BLaER1 (cell line): ENCODE measurements around the gene SUB1.

Source experiments
- H3K27ac ChIP-seq: shearing (Covaris generic); formaldehyde crosslinking; 2 replicates; pipeline ENCODE4 v1.8.1; 2022
- H3K27me3 ChIP-seq: shearing (Covaris generic); formaldehyde crosslinking; 2 replicates; pipeline ENCODE4 v1.8.1; 2022
- H3K36me3 ChIP-seq: shearing (Covaris generic); formaldehyde crosslinking; 2 replicates; pipeline ENCODE4 v1.8.1; 2022
- H3K4me1 ChIP-seq: shearing (Covaris generic); formaldehyde crosslinking; 2 replicates; pipeline ENCODE4 v1.8.1; 2022
- H3K4me2 ChIP-seq: shearing (Covaris generic); formaldehyde crosslinking; 2 replicates; pipeline ENCODE4 v1.8.1; 2022
- H3K4me3 ChIP-seq: shearing (Covaris generic); formaldehyde crosslinking; 2 replicates; pipeline ENCODE4 v1.8.1; 2022
- H3K9ac ChIP-seq: shearing (Covaris generic); formaldehyde crosslinking; 2 replicates; pipeline ENCODE4 v1.8.1; 2022
- H3K9me3 ChIP-seq: shearing (Covaris generic); formaldehyde crosslinking; 2 replicates; pipeline ENCODE4 v1.8.1; 2022
- H4K20me1 ChIP-seq: shearing (Covaris generic); formaldehyde crosslinking; 2 replicates; pipeline ENCODE4 v1.8.1; 2022
- Cebpa-rat ChIP-seq: shearing (Covaris generic); IDR thresholded peaks from 2 replicates; pipeline ENCODE4 v1.8.1; 2022

The SUB1 gene

GRCh38 chr5:32612134-32612888 lies 27.0 kb downstream of the SUB1 start:
- Histone ChIP-seq H3K36me3 (peaks cover 8% of the 10 kb centered on the region), H3K9ac (no peak overlapping the region), H3K27me3 (no peaks in the 10 kb centered on the region), H3K9me3 (no peaks in the 10 kb centered on the region), H3K4me1 (no peaks in the 10 kb centered on the region), H3K4me2 (no peak overlapping the region), H3K4me3 (no peak overlapping the region), H3K27ac (no peak overlapping the region), H4K20me1 (peaks cover 13% of the 10 kb centered on the region; the same call in 1 of the 2 replicates)
- TF ChIP-seq Cebpa-rat: no peak

GRCh38 chr5:32613050-32613672 lies 27.8 kb downstream of the SUB1 start:
- Histone ChIP-seq H3K4me3 (no peak overlapping the region), H3K4me2 (no peak overlapping the region), H4K20me1 (peaks cover 13% of the 10 kb centered on the region; the same call in 1 of the 2 replicates), H3K27ac (no peak overlapping the region), H3K9ac (no peak overlapping the region), H3K27me3 (no peaks in the 10 kb centered on the region), H3K4me1 (no peaks in the 10 kb centered on the region), H3K9me3 (no peaks in the 10 kb centered on the region), H3K36me3 (peaks cover under 1% of the 10 kb centered on the region; the same call in 1 of the 2 replicates)
- TF ChIP-seq Cebpa-rat: no peak

GRCh38 chr5:32615236-32615635 lies 29.9 kb downstream of the SUB1 start:
- Histone ChIP-seq H3K9ac (no peak overlapping the region), H3K27me3 (no peaks in the 10 kb centered on the region), H3K4me1 (no peaks in the 10 kb centered on the region), H3K4me3 (no peak overlapping the region), H4K20me1 (peaks cover 13% of the 10 kb centered on the region; the same call in 1 of the 2 replicates), H3K9me3 (no peaks in the 10 kb centered on the region), H3K36me3 (no peaks in the 10 kb centered on the region), H3K27ac (no peak overlapping the region), H3K4me2 (no peak overlapping the region)
- no peak for TF ChIP-seq Cebpa-rat

- H3K9me3 ChIP-seq: no peaks in the 10 kb centered on the region
- H3K4me1 ChIP-seq: no peaks in the 10 kb centered on the region
- no peak overlapping the region for H3K27ac ChIP-seq
- no peaks in the 10 kb centered on the region for H4K20me1 ChIP-seq
- no peaks in the 10 kb centered on the region for H3K27me3 ChIP-seq
- no peaks in the 10 kb centered on the region for H3K36me3 ChIP-seq
- H3K4me3 ChIP-seq: no peak overlapping the region
- H3K4me2 ChIP-seq: no peak overlapping the region
- H3K9ac ChIP-seq: no peak overlapping the region
- TF ChIP-seq Cebpa-rat: no peak
Observed at GRCh38 chr5:32618962-32619361, 33.6 kb downstream of the SUB1 start.

GRCh38 chr5:32621256-32621655 lies 35.9 kb downstream of the SUB1 start:
- Histone ChIP-seq H4K20me1 (no peaks in the 10 kb centered on the region), H3K4me1 (0 out of 2 replicates have a peak, but pooled peaks cover 5% of the 10 kb centered on the region), H3K27ac (no peak overlapping the region), H3K36me3 (no peaks in the 10 kb centered on the region), H3K9me3 (no peaks in the 10 kb centered on the region), H3K4me3 (no peak overlapping the region), H3K4me2 (no peak overlapping the region), H3K9ac (no peak overlapping the region), H3K27me3 (no peaks in the 10 kb centered on the region)
- no peak for TF ChIP-seq Cebpa-rat

GRCh38 chr5:32625106-32625505 lies 39.7 kb downstream of the SUB1 start:
- Histone ChIP-seq H3K27me3 (no peaks in the 10 kb centered on the region), H3K9me3 (no peaks in the 10 kb centered on the region), H3K27ac (no peak overlapping the region), H3K4me3 (no peak overlapping the region), H3K4me1 (0 out of 2 replicates have a peak, but pooled peaks cover 5% of the 10 kb centered on the region), H3K36me3 (no peaks in the 10 kb centered on the region), H3K9ac (no peak overlapping the region), H4K20me1 (no peaks in the 10 kb centered on the region), H3K4me2 (no peak overlapping the region)
- TF ChIP-seq Cebpa-rat: no peak

- Histone ChIP-seq H3K36me3 (no peaks in the 10 kb centered on the region), H3K4me3 (no peak overlapping the region), H3K9me3 (no peaks in the 10 kb centered on the region), H3K9ac (no peak overlapping the region), H3K4me1 (0 out of 2 replicates have a peak, but pooled peaks cover 5% of the 10 kb centered on the region), H4K20me1 (no peaks in the 10 kb centered on the region), H3K27ac (no peak overlapping the region), H3K27me3 (no peaks in the 10 kb centered on the region), H3K4me2 (no peak overlapping the region)
- TF ChIP-seq Cebpa-rat: no peak
Observed at GRCh38 chr5:32625547-32625946, 40.2 kb downstream of the SUB1 start.

GRCh38 chr5:32627219-32627870 lies 42.0 kb downstream of the SUB1 start:
- Histone ChIP-seq H3K4me1 (0 out of 2 replicates have a peak, but pooled peaks cover 5% of the 10 kb centered on the region), H4K20me1 (no peaks in the 10 kb centered on the region), H3K27ac (no peak overlapping the region), H3K4me3 (no peak overlapping the region), H3K27me3 (no peaks in the 10 kb centered on the region), H3K9me3 (no peaks in the 10 kb centered on the region), H3K9ac (no peak overlapping the region), H3K36me3 (no peaks in the 10 kb centered on the region), H3K4me2 (no peak overlapping the region)
- TF ChIP-seq Cebpa-rat: no peak

GRCh38 chr5:32628049-32628844 lies 42.9 kb downstream of the SUB1 start:
- no peak overlapping the region for H3K9ac ChIP-seq
- TF ChIP-seq Cebpa-rat: no peak
- 0 out of 2 replicates have a peak, but pooled peaks cover 5% of the 10 kb centered on the region for H3K4me1 ChIP-seq

More at GRCh38 chr5:32628049-32628844, 42.9 kb downstream of the SUB1 start:
- H4K20me1 ChIP-seq: no peaks in the 10 kb centered on the region
- no peak overlapping the region for H3K4me3 ChIP-seq
- H3K27me3 ChIP-seq: no peaks in the 10 kb centered on the region
- no peak overlapping the region for H3K4me2 ChIP-seq
- H3K9me3 ChIP-seq: no peaks in the 10 kb centered on the region
- no peak overlapping the region for H3K27ac ChIP-seq
- no peaks in the 10 kb centered on the region for H3K36me3 ChIP-seq
